HFF-Myc (cell line): ENCODE data around the gene KAZN.
A peak's percentile ranks its signal among the peaks of the same experiment; 100 is the strongest.

Experiments
- DNase-seq: peaks from one replicate; pipeline ENCODE4 v3.0.0-alpha.2; 2011; ENCODE audit warnings: low read depth; ENCODE audit errors: extremely low read depth
- H3K4me3 ChIP-seq: replicated peaks from 2 replicates; pipeline ENCODE4 v1.5.1; 2011; ENCODE audit warnings: low read depth, mild to moderate bottlenecking, control low read depth, low read length
- CTCF ChIP-seq: IDR thresholded peaks from 2 replicates; pipeline ENCODE4 v1.5.1; 2012; ENCODE audit warnings: mild to moderate bottlenecking, low read depth, low read length, control low read depth; ENCODE audit errors: missing control alignments

Gene KAZN

DNA sequence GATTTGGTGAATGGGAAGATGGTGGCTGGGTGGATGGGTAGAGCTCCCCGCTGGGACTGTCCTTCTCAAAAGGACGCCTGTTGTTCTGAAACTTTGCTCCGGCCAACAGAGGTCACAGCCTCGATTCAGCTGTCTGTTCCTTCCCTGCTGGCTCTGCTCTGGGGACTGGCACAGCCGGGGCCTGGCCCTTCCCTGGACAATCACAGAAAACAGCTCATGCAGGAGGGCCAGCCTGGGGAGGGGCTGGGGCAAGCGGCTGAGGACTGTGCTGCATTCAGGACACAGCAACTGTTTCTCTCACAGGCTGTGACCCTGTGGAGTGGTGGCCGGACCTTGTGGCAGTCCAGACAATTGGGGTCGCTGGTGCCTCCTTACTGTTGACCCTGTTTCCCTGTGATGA lies 444.4 kb downstream of the KAZN start:
- DNase-seq = no peak
- H3K4me3 ChIP-seq = no peak overlapping the region
- no peak for TF ChIP-seq CTCF

- no peak for TF ChIP-seq CTCF
- DNase-seq = no peak
- no peak overlapping the region for H3K4me3 ChIP-seq
These were observed 445.4 kb downstream of the KAZN start for GRCh38 chr1:15043934-15044333.

GRCh38 chr1:15045123-15045522 lies 446.6 kb downstream of the KAZN start:
- H3K4me3 ChIP-seq = no peak overlapping the region
- no peak for DNase-seq
- TF ChIP-seq CTCF = no peak

GRCh38 chr1:15046487-15047165 lies 448.1 kb downstream of the KAZN start:
- H3K4me3 ChIP-seq = no peak overlapping the region
- TF ChIP-seq CTCF = peak; percentile 94
- peak; percentile 61 for DNase-seq

DNA sequence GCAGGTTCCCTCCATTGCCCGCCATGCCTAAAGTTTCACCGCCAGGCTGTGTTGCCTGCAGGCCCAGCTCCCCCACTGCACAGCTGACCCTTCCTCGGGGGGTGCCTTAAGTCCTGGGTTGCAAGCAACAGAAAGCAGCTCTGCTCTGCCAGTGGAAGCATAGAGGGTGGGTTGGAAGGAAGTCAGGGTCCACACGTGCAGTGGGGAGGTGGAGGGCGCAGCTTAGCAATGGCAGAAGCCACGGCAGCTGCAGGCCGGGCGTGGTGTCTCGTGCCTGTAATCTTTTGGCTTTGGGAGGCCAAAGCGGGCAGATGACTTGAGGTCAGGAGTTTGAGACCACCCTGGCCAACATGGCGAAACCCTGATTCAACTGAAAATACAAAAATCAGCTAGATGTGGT lies 448.8 kb downstream of the KAZN start:
- TF ChIP-seq CTCF = no peak
- H3K4me3 ChIP-seq = no peak overlapping the region
- no peak for DNase-seq

GRCh38 chr1:15048437-15048980 lies 450.0 kb downstream of the KAZN start:
- no peak for TF ChIP-seq CTCF
- no peak for DNase-seq
- H3K4me3 ChIP-seq = no peak overlapping the region

DNA sequence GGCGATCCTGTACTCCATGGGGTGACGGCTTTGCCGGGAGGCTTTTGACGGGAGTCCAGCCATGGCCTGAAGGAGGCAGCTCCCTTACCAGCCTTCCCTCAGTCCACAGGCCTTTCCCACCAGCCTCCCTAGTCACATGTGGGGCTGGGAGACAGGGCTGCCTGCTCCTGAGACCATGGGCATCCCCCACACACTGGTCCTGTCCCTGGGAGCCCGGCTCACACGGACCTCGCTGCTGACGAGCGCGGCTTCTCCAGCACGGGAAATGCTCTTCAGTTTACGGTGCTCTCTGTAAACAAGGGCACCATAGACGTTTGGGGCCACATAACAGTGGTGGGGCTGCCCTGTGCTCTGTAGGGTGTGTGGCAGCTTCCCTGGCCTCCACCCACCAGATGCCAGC lies 450.6 kb downstream of the KAZN start:
- H3K4me3 ChIP-seq = no peak overlapping the region
- no peak for TF ChIP-seq CTCF
- DNase-seq = no peak
